Measurements from ENCODE around the gene COX4I2. TPM values are rescaled to one million over a fixed set of nuclear protein-coding genes. Genes with fewer than 3 reads are reported as not detected.

The COX4I2 gene
- total RNA-seq (not detected in 2 replicates), polyA plus RNA-seq (not detected in 2 replicates), polyA minus RNA-seq (not detected in 2 replicates), Bru-seq, nascent RNA (not detected), BruChase-seq, experiment 1, labeled RNA remaining after a 6-hour chase (not detected), BruChase-seq, experiment 2, labeled RNA remaining after a 2-hour chase (not detected)
- polyA plus RNA-seq (2011; cell fraction: cytosol; rRNA removed) = not detected in 2 replicates
- not detected in 2 replicates for polyA plus RNA-seq (2011; cell fraction: nucleus; rRNA removed)
- not detected in 2 replicates for polyA plus RNA-seq (2012)
- not detected for polyA minus RNA-seq (2011; cell fraction: cytosol; rRNA and poly(A)+ RNA removed)
- polyA minus RNA-seq (2011; cell fraction: nucleus; rRNA and poly(A)+ RNA removed) = not detected in 2 replicates
- long read RNA-seq = 0 reads

DNA sequence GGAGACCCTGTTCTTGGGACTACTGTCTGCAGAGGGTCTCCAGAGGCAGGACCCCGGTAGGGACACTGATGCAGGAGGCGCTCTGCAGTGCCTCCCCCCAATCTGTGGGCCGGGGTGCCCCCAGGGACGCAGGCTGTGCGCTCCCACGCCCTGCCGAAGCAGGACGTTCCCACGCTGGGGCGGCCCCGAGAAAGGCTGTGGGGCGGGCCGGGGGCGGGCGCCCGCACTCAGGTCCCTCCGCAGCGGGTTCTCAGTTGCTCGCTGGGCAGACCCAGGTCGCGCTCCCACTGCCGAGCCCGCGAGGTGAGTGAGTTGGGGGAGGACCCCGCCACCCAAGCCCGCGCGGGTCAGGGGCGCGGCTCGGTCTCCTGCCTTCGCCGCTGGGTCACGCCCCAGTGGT, at the start of gene COX4I2:
COX4I2 (plus strand) TSS at position 253 of the 400 bp plus-strand sequence. CDS start 1,106 bp downstream, outside the sequence.
- POLR2A ChIA-PET = no interaction called here
- no peak within 1 kb of the TSS for H3K4me3 ChIP-seq (replicated peaks in 1 of 3; ENCODE audit: insufficient read depth in 1 of 3, low read depth in 1 of 3, low read length in 3 of 3)
- H3K9me1 ChIP-seq (replicated peaks; ENCODE audit: control insufficient read depth, extremely low read depth, insufficient read depth, low read length) = no peaks in the 10 kb centered on the region
- intact Hi-C loops (cut with micrococcal nuclease) (no loop called here), dilution Hi-C loops (cut with MboI; ENCODE audit: extremely low pct_ligation_motif_present, low sequenced_read_pairs) (no loop called here)
- no peak within 1 kb of the TSS for H3K27ac ChIP-seq (ENCODE audit: insufficient read depth, low read depth, low read length)
- no peak within 1 kb of the TSS for H3K9ac ChIP-seq (replicated peaks; ENCODE audit: extremely low read depth, insufficient read depth, low read length)
- BruUV-seq (replicated peaks) = no TSS peak
- no peak for DNase-seq (ENCODE audit: low read depth, low spot score)
- no peaks in the 10 kb centered on the region for H3K36me3 ChIP-seq (ENCODE audit: control insufficient read depth in 2 of 2, extremely low read depth in 1 of 2, insufficient read depth in 2 of 2, low read length in 2 of 2)
- no peak for FAIRE-seq
- CTCF ChIA-PET = interaction anchor here (6.7 kb wide), 1 partner anchor 85 kb away, joined by 426 read pairs; the partner anchor contains the start of gene BCL2L1
- H3K4me2 ChIP-seq (ENCODE audit: insufficient read depth, low read length) = no peak within 1 kb of the TSS
- H3K79me2 ChIP-seq (ENCODE audit: control insufficient read depth, insufficient read depth, low read length) = no peaks in the 10 kb centered on the region
- no peaks in the 10 kb centered on the region for H3K4me1 ChIP-seq (ENCODE audit: control insufficient read depth, extremely low read depth, insufficient read depth, low read length)
- peaks cover 5 to 10% of the 10 kb centered on the region in 2 experiments for H3K27me3 ChIP-seq (ENCODE audit: control insufficient read depth in 2 of 2, insufficient read depth in 2 of 2, low read length in 2 of 2)
- no peak within 1 kb of the TSS for H2AFZ ChIP-seq (ENCODE audit: low read depth, low read length)
- no peaks in the 10 kb centered on the region for H3K9me3 ChIP-seq (replicated peaks; ENCODE audit: control insufficient read depth, insufficient read depth, low read length)
- TF ChIP-seq JUN (IDR thresholded peaks at IDR 0.05; ENCODE audit: borderline replicate concordance, insufficient read depth, insufficient read length, low read depth) = no peak
- TF ChIP-seq GATA2 (IDR thresholded peaks at IDR 0.05; ENCODE audit: insufficient read depth, insufficient read length, low read depth, low read length) = no peak
- no peak for TF ChIP-seq POLR2A (IDR thresholded peaks at IDR 0.05; ENCODE audit: low read depth, low read length)
- TF ChIP-seq, protein P1, sequence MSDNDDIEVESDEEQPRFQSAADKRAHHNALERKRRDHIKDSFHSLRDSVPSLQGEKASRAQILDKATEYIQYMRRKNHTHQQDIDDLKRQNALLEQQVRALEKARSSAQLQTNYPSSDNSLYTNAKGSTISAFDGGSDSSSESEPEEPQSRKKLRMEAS (IDR thresholded peaks at IDR 0.05; ENCODE audit: insufficient read depth, insufficient read length) = no peak
- TF ChIP-seq MYC (IDR thresholded peaks at IDR 0.05; ENCODE audit: low read depth, low read length) = no peak
- TF ChIP-seq POLR2AphosphoS5 (IDR thresholded peaks at IDR 0.05; ENCODE audit: insufficient read depth, low read depth, low read length) = no peak
- no peak for TF ChIP-seq EZH2 (IDR thresholded peaks at IDR 0.05; ENCODE audit: borderline replicate concordance, low read depth, low read length, severe bottlenecking)
- TF ChIP-seq, protein P2, sequence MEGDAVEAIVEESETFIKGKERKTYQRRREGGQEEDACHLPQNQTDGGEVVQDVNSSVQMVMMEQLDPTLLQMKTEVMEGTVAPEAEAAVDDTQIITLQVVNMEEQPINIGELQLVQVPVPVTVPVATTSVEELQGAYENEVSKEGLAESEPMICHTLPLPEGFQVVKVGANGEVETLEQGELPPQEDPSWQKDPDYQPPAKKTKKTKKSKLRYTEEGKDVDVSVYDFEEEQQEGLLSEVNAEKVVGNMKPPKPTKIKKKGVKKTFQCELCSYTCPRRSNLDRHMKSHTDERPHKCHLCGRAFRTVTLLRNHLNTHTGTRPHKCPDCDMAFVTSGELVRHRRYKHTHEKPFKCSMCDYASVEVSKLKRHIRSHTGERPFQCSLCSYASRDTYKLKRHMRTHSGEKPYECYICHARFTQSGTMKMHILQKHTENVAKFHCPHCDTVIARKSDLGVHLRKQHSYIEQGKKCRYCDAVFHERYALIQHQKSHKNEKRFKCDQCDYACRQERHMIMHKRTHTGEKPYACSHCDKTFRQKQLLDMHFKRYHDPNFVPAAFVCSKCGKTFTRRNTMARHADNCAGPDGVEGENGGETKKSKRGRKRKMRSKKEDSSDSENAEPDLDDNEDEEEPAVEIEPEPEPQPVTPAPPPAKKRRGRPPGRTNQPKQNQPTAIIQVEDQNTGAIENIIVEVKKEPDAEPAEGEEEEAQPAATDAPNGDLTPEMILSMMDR (IDR thresholded peaks at IDR 0.05; ENCODE audit: extremely low read depth in 1 of 2, insufficient read depth in 1 of 2, low read depth in 1 of 2, low read length in 2 of 2) = no peak
- TF ChIP-seq FOS (IDR thresholded peaks at IDR 0.05; ENCODE audit: borderline replicate concordance, insufficient read depth, low read length) = no peak
- no peaks in the 10 kb centered on the region for H4K20me1 ChIP-seq (replicated peaks; ENCODE audit: control insufficient read depth, extremely low read depth, insufficient read depth, low read length)
